Fibroblast of villous mesenchyme (primary cell): ENCODE measurements around the gene CCDC89. TPM values are rescaled to one million over a fixed set of nuclear protein-coding genes. Genes with fewer than 3 reads are reported as not detected.
"Not testable (repeated sequence)": the region's sequence is repeated elsewhere in the genome, so short reads cannot be mapped to it uniquely, and the experiment has no call there.

Experiments
- DNase-seq: peaks from one replicate; pipeline ENCODE4 v3.0.0-alpha.2; 2010; ENCODE audit warnings: low read depth
- H3K4me3 ChIP-seq: 2 replicates; pipeline ENCODE4 v1.5.1; 2011; ENCODE audit warnings: low read depth, mild to moderate bottlenecking, low read length
- CTCF ChIP-seq: IDR thresholded peaks from 2 replicates; pipeline ENCODE4 v1.5.1; 2012; ENCODE audit warnings: low read depth, mild to moderate bottlenecking, low read length; ENCODE audit not compliant: insufficient read depth
- total RNA-seq: library from RNA; depleted of rRNA; stranded (reverse); fragments of >200 nt; gene quantifications from 2 replicates; pipeline ENCODE4 v1.2.3, GENCODE V29; 2012

The CCDC89 gene
- total RNA-seq, 1 donor: 2.6 TPM

DNA sequence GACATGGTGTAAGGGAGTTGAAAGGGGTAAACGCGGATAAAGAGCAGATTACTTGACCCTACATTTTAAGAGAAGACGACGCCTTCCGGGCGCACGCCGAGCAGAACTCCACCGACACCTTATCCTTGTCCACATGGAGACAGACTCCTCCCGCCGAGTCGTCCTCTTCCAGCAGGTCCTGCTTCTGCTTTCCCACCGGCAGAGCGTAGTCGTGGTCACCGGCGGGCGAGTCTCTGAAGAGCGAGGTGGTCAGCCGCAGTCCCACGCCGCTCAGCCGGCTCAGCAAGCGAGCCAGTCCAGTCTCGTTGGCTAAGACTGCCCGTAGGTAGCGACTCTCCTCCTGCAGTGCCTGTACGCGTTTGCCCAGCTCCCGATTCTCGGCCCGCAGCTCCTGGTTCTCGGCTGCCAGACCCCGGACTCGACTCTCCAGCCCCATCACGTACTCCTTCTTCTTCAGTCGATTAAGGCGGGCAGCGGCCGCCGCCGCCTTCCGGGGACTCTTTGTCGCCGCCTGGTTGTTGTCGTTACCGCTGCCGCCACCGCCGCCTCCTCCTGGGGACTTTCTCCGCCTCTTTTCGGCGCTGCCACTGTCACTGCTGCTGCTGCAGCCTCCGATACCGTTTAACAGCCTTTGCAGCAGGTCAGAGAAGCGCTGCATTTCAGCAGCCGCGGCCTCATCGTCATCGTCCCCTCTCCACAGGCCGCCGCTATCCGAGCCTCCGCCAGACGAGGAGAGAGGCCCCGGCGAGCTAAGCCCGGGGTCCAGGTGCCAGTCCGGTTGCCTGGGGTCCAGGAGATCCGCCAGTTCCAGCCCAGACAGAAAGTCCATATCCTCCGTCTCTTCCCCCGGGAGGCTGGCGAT is 22.0 kb downstream of the CCDC89 start:
- DNase-seq: peak; percentile 70
- peak; percentile 31 for TF ChIP-seq CTCF
- H3K4me3 ChIP-seq: peak overlapping the region; percentile 97

GRCh38 chr11:85663080-85663752 is 22.8 kb downstream of the CCDC89 start:
- TF ChIP-seq CTCF: no peak
- peak overlapping the region; percentile 97 for H3K4me3 ChIP-seq
- no peak for DNase-seq

- no peak for TF ChIP-seq CTCF
- DNase-seq: peak; percentile 53
- peak overlapping the region; percentile 97 for H3K4me3 ChIP-seq
These were observed 23.9 kb downstream of the CCDC89 start for GRCh38 chr11:85661972-85662664.

DNA sequence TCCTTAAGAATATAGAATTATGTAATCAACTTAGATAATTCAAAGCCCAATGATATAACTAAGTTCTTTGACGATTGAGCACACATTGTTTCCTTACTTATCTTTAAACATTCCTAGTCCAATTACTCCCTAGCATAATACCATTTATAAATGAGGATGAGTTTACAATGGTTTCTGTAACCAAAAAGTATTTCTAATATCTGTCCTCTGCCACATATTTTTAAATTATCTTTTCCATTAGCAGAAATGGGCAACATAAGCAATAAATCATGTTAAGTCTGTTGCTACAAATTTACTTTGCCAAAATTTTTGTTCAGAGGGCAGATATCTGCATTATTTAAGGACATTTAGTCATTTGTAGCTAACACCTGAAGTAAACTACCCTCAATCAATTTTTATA is 27.8 kb downstream of the CCDC89 start:
- no peak overlapping the region for H3K4me3 ChIP-seq
- DNase-seq: no peak
- TF ChIP-seq CTCF: no peak

DNA sequence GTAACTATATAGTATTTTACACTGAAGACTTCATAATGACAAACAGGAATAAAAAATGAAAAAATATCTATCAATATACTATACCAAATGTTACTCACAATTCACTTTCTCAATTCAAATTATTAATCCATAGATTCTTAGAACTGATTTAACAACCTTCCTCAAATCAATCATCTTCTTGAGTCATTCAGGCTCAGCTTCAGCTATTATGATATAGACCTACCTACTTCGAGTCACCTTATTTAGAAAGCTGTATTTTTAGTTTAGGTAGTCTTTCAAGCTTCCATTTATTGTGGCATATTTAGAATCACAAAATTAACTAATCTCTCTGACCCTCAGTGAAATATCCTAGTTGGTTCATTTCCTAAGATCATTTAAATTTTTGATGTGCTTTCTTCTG is 29.2 kb downstream of the CCDC89 start:
- DNase-seq: no peak
- no peak overlapping the region for H3K4me3 ChIP-seq
- no peak for TF ChIP-seq CTCF

- DNase-seq, H3K4me3 ChIP-seq: not testable (repeated sequence)
These were observed 31.7 kb downstream of the CCDC89 start for GRCh38 chr11:85654343-85654742.
